Type B pancreatic cell (in vitro differentiated cells): ENCODE data around the gene FBXO31. TPM values are rescaled to one million over a fixed set of nuclear protein-coding genes. Genes with fewer than 3 reads are reported as not detected.

Experiments
- DNase-seq: peaks from one replicate; pipeline ENCODE4 v3.0.0; 2021; ENCODE audit warnings: mixed read lengths; ENCODE audit not compliant: unreplicated experiment; ENCODE audit errors: extremely low spot score
- H3K27ac Mint-ChIP-seq: 2 replicates; pipeline ENCODE4 v1.8.0; 2021; ENCODE audit warnings: mild to moderate bottlenecking, mixed read lengths
- H3K27me3 Mint-ChIP-seq: 2 replicates; pipeline ENCODE4 v1.8.0; 2021; ENCODE audit warnings: mixed read lengths
- H3K36me3 Mint-ChIP-seq: 2 replicates; pipeline ENCODE4 v1.8.0; 2021; ENCODE audit warnings: mixed read lengths
- H3K4me1 Mint-ChIP-seq: one replicate; pipeline ENCODE4 v1.8.0; 2021; ENCODE audit warnings: mixed read lengths; ENCODE audit not compliant: unreplicated experiment
- H3K4me3 Mint-ChIP-seq: 2 replicates; pipeline ENCODE4 v1.8.0; 2021; ENCODE audit warnings: mild to moderate bottlenecking, mixed read lengths
- H3K9me3 Mint-ChIP-seq: 2 replicates; pipeline ENCODE4 v1.8.0; 2021; ENCODE audit warnings: mixed read lengths
- CTCF ChIP-seq: fragments of 200-600 bp; sonication (generic); conservative IDR thresholded peaks from 2 replicates; pipeline ENCODE4 v1.5.0; 2021; ENCODE audit warnings: antibody characterized with exemption, mild to moderate bottlenecking
- total RNA-seq: library from RNA; stranded (reverse); gene quantifications from 2 replicates; pipeline ENCODE4 v1.2.1, GENCODE V29; 2021; ENCODE audit warnings: low replicate concordance

The FBXO31 gene
- total RNA-seq, 1 donor from 2014 or later = 35.1 TPM

DNA sequence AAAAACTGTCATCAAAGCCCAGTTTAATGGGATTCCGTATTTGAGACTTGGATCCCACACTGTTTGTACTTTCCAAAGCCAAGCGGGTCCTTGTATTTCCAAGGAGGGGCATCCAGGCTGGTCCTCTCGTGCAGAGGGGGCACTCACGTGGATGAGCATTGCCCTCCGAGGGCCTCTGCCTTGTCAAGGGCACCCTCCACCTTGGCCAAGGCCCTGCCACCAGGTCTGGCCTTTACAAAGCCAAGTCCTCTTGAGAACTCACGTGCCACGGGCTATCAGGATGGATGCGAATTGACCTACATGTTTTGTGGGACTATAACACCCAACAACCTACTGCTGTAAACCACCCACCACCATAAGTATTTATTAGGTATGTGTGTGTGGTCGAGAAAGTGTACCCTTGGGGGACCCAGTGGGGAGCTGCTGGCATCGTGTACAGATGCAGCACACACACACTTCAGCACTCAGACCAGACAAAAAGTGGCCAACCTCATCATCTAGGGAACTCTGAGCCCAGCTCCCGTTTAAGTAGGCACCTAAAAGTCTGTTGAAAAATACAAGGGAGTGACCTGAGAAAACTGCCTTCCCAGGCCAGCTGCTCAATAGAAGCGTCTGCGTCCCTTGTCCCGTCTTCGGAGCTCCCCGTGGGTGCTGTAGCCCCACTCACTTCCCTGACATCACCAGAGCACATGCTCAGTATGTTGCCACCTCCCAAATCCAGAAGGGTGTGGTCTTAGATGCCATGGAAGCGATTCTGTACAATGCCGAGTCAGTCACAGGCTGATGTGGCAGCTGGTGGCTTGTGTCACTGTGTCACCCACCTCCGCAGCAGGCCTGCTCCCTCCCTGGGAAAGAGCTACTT is 21.4 kb upstream of the FBXO31 start:
- no peak for TF ChIP-seq CTCF
- H3K27me3 Mint-ChIP-seq = no peaks in the 10 kb centered on the region
- no peaks in the 10 kb centered on the region for H3K9me3 Mint-ChIP-seq
- peak overlapping the region; percentile 63 for H3K27ac Mint-ChIP-seq
- H3K4me3 Mint-ChIP-seq = no peak overlapping the region
- DNase-seq = no peak
- H3K36me3 Mint-ChIP-seq = peaks cover 19% of the 10 kb centered on the region
- H3K4me1 Mint-ChIP-seq = no peaks in the 10 kb centered on the region

- H3K9me3 Mint-ChIP-seq = no peaks in the 10 kb centered on the region
- H3K36me3 Mint-ChIP-seq = peaks cover 13% of the 10 kb centered on the region
- H3K4me1 Mint-ChIP-seq = peaks cover 24% of the 10 kb centered on the region
- no peak for TF ChIP-seq CTCF
- no peak for DNase-seq
- peak overlapping the region; percentile 68 for H3K4me3 Mint-ChIP-seq
- no peaks in the 10 kb centered on the region for H3K27me3 Mint-ChIP-seq
- peak overlapping the region; percentile 59 for H3K27ac Mint-ChIP-seq
Observed at GRCh38 chr16:87395181-87395842, 11.7 kb upstream of the FBXO31 start.

DNA sequence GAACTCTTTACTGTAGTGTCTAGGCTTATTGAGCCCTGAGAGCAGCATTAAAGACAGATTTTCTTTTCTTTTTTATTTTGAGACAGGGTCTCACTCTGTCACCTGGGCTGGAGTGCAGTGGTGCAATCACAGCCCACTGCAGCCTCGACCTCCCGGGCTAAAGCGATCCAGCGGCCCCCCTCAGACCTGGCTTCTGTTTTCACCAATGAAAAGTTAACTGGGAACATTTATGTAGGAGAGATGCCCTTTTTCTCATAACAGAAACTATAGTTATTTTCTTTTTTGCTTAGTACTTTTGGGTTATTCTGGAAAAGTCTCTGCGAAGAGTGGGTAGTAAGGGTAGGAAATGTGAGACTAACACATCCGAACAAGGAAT is 10.1 kb upstream of the FBXO31 start:
- TF ChIP-seq CTCF = no peak
- Mint-ChIP-seq H3K27ac (peak overlapping the region; percentile 98), H3K9me3 (no peaks in the 10 kb centered on the region), H3K4me1 (peaks cover 25% of the 10 kb centered on the region), H3K36me3 (peaks cover 8% of the 10 kb centered on the region), H3K27me3 (no peaks in the 10 kb centered on the region), H3K4me3 (peak overlapping the region; percentile 93)
- no peak for DNase-seq

DNA sequence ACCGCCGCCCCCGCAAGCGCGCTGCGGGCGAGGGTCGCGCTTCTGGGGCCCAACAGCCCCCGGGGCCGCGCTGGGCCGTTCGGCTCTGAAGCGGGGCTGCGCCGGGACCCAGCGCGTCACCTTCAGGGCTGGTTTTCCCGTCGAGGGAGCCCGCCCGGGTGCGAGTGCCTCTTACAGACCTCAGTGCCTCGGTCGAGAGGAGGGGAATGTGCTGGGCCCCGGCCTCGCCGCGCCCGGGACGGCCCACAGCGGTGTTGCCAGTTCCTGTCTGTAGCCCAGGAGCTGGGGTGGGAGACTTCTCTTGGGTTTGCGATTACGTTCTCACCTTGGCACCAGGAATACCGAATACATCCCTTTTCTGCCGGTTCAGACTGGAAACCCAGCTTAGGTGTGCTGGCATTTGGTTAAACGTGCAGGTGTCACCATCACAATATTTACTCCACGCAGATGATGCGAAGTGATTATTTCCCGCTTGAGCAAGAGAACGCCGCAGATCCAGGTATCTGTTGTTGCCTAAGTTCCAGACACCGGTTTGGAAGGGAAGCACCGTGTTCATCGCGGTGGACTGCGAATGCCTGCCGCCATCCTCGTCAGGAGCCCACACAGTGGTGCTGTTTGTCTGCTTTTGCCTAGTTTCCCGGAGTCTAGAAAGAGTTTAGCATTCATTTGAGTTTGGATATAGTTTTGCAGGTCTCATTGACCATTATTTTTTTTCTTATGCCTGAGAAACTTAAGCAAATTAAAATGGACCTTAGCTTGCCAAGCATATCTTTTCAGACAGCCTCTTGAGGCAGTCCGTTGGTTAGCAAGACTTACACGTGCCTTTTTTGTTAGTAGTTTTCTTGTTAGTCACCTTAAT is 9.5 kb upstream of the FBXO31 start:
- no peaks in the 10 kb centered on the region for H3K9me3 Mint-ChIP-seq
- peaks cover 8% of the 10 kb centered on the region for H3K36me3 Mint-ChIP-seq
- H3K27ac Mint-ChIP-seq = peak overlapping the region; percentile 98
- no peaks in the 10 kb centered on the region for H3K27me3 Mint-ChIP-seq
- peak overlapping the region; percentile 93 for H3K4me3 Mint-ChIP-seq
- TF ChIP-seq CTCF = peak; percentile 46
- no peak for DNase-seq
- peaks cover 31% of the 10 kb centered on the region for H3K4me1 Mint-ChIP-seq

GRCh38 chr16:87391950-87392820 is 8.6 kb upstream of the FBXO31 start, which contains the start of gene MAP1LC3B:
Gene MAP1LC3B, plus strand, starts transcription at chr16:87392336. Its CDS starts 92 bp downstream, at chr16:87392428.
- Mint-ChIP-seq H3K4me3 (peak within 1 kb of the TSS; percentile 93), H3K27me3 (no peaks in the 10 kb centered on the region), H3K36me3 (peaks cover 8% of the 10 kb centered on the region), H3K4me1 (peaks cover 40% of the 10 kb centered on the region), H3K9me3 (no peaks in the 10 kb centered on the region), H3K27ac (peak within 1 kb of the TSS; percentile 98)
- no peak for TF ChIP-seq CTCF
- DNase-seq = peak; percentile 99
